DMS79 treated with DMSO at 0.1 percent for 48 hours (cell line): ENCODE results near the gene CR1L.
"Not testable (repeated sequence)": the region's sequence is repeated elsewhere in the genome, so short reads cannot be mapped to it uniquely, and the experiment has no call there.

Experiments
- DNase-seq: peaks from one replicate; lab custom pipeline; 2025; lab: John Stamatoyannopoulos, UW

Gene CR1L

DNA sequence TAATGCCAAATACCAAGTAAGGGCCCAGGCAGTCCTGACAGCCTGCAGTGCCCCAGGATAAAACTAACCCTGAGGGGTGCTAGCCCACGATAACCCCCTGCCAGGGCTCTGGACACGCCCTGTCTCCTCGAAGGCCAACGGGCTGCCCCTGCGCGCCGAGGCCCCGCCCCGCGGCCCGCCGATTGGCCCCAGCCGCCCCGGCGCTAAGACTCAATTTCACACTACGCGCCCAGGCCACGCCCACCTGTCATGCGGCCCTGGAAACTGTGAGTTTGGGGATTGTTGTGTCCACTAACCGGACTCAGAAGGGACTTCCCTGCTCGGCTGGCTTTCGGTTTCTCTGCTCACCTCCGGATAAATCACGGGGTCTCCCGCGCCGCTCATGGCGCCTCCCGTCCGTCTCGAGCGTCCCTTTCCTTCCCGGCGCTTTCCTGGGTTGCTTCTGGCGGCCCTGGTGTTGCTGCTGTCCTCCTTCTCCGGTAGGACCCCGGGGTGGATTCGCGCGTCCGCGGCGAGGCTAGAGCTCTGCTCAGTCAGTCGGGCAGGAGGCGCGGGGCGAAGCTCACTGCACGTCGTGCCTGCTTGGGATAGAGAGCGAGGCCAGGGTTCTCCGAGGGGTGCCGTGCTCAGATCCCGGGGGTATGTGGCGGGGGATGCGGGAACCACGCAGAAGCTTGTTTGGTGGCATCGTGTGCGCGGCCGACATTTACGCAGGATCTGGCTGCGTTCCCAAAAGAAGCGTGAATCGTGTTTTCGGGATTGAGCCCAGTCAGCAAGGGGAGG lies at the start of gene CR1L:
TSS of gene CR1L (plus strand) at position 282 of the 783 bp plus-strand sequence. CDS start at position 383, 101 bp downstream.
- peak; percentile 33 for DNase-seq

GRCh38 chr1:207603777-207604176 lies 41.2 kb upstream of the CR1L start:
- no peak for DNase-seq

DNA sequence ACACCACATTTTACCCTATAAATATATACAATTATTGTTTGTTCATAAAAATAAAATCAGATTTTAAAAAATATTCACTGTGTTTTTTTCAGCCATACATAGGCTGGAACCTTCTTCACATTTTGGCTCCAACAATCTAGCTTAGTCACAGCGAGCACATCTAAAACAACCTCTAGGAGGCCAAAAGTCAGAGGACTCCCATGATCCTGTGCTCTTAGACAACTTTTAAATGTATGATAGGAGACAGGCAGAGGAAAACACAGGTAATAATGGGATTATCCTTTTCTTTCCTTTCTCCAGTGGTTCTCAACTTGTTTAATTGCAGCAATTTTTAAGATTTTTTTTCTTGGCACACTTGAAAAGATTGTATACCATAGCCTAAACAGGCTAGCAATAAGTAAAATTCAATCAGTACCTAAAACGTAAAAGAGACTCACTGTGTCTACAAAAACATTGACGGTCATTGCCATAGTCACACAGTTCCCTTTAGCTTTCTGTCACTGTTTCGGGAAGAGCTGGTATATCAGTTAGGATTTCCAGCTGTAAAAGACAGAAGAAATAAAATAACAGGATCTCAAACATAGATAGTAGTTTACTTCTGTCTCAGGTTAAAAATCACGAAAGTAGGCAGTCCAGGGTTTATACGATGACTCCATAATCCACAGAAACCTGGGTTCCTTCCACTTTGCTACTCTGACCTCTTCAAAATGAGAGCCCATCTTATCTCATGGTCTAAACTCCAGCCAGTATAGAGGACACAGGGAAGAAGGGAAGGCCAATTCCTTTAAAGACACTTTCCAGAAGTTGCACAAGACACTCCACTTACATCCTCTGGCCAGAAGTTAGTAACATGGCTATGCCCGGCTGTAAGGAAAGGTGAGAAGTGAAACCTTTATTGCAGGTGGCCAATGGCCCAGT lies 39.2 kb upstream of the CR1L start:
- DNase-seq: no peak

DNA sequence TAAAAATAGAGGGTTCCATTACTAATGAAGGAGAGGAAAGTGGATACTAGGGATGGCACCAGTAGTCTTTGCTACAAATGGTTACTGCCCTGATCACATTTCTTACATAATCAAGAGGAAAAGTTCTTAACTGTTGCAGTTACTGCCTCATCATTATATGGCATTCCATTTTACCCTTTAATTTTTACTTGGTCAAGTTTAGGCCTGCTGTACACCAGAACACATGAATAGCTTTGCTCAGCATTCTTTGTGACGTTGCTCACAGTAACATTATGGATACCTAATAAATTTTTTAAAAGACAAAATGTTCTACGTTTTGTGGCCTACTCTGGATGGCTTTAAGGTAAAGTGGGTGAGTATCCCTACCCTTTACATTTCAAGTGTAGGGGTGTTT lies 38.6 kb upstream of the CR1L start:
- no peak for DNase-seq

GRCh38 chr1:207612762-207613161 lies 32.2 kb upstream of the CR1L start:
- no peak for DNase-seq

DNA sequence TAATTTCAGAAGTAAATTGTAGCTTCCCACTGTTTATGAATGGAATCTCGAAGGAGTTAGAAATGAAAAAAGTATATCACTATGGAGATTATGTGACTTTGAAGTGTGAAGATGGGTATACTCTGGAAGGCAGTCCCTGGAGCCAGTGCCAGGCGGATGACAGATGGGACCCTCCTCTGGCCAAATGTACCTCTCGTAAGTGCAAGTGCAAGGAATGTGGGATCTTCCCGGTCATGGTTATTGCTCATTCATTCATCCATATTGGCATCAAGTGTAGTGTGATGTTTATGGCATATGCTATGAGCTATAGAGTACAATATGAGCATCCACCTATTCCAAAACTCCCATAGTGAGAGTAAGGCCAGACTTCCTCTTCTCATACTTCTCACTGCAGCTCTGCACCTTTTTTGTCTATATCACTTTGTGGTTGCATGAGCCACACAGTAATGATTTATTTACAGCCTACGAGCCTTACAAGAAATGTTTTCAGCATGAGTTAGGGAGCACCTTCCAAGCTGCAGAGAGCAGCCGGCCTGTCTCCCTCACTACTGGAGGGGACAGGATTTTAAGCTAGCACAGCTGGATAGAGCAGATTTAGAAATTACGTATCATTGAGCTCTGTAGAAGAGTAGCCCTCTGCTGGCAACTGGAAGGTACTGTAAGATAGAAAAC lies 24.9 kb upstream of the CR1L start:
- no peak for DNase-seq

GRCh38 chr1:207620543-207620893 lies 24.4 kb upstream of the CR1L start:
- no peak for DNase-seq

DNA sequence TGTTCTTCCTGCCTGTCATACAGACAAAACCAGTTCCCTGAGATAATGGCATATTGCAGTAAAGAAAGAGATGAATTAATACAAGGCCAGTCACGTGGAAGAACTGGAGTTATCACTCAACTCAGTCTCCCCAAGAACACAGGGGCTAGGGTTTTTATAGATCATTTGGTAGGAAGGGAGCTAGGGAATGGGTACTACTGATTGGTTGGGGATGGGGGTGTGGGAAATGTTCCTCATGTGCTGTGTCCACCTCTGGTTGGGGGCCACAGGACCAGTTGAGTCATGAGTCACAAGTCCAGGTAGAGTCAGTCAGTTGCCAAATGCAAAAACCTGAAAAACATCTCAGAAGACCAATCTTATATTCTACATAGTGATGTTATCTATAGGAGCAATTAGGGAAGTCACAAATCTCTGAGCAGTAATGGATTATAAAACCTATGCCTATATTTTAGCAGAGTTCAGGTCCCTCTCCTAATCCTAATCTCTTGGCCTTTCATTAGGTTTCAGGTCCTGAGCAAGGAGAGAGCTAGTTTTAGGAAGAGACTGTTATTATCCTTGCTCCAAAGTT lies 19.3 kb upstream of the CR1L start:
- not testable (repeated sequence) for DNase-seq

DNA sequence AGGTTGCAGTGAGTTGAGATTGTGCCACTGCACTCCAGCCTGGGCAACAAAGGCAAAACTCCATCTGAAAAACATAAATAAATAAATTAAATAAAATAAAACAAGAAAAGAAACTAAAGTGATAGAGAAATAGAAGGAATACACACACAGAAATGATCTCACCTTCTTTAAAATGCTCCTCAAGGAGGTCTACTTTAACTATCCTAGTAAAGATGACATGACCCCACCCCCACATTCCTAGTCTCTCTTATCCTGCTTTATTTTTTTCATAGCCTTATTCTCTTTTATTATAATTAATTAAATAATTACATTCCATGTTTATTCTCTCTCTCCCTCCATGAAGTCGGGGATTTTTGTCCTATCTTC lies 18.0 kb upstream of the CR1L start:
- DNase-seq: no peak

DNA sequence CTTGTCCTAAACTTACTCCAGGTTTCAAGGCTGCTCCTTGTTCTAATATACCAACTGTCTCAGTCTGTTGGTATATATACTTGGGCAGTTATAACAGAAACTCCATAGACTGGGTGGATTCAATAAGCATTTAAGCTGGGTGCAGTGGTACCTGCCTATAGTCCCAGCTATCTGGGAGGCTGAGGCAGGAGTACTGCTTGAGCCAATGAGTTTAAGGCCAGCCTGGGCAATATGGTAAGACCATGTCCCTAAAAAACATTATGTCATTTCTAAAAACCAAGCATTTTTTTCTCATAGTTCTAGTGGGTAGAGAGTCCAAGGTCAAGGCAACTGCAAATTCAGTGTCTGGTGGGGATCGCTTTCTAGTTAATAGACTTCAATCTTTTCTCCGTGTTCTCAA lies 17.4 kb upstream of the CR1L start:
- DNase-seq: no peak

DNA sequence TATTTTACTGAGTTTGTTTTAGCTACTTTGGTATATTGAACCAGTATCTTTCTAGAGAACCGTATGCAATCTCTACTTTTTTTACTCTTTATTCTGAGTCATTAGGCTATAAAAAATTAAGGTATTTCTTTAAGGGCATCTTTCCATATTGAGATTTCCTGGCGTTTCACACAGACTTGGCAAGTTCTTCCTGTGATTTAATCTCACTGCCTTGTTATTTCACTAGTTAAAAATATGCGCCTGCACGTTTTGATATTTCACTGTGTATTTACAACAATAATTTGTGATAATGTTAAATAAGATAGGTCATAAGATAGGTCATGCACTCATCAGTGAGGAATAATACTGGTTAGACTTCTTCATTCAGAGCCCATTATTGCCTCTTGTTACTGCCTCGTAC lies 16.2 kb upstream of the CR1L start:
- no peak for DNase-seq

DNA sequence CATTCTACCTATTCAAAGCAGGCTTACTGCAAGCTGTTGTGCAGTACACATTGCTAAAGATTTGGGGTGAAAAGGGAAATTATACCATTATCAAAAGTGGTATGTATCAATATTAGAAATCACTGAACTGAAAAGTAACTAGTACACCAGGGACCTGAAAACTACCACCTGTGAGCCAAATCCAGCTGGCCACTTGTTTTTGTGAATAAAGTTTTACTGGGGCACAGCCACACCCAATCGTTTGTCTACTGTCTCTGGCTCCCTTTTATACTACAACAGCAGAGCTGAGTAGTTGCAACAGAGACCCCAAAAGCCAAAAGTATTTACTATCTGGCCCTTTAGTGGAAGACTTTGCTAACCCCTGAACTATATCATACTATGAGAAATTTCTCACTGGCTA lies 13.8 kb upstream of the CR1L start:
- DNase-seq: no peak

GRCh38 chr1:207633226-207633625 lies 11.7 kb upstream of the CR1L start:
- no peak for DNase-seq

DNA sequence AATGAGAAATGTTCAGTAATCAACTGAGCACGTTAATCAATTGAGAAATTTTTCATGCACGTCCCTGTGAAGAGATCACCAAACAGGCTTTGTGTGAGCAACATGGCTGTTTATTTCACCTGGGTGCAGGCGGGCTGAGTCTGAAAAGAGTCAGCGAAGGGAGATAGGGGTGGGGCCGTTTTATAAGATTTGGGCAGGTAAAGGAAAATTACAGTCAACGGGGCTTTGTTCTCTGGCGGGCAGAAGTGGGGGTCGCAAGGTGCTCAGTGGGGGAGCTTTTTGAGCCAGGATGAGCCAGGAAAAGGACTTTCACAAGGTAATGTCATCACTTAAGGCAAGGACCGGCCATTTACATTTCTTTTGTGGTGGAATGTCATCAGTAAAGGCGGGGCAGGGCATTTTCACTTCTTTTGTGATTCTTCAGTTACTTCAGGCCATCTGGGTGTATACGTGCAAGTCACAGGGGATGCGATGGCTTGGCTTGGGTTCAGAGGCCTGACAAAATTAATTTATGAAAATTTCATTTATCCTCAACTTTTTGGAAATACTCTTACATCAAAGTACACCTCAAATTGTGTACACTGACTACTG lies 11.1 kb upstream of the CR1L start:
- DNase-seq: not testable (repeated sequence)

- DNase-seq: not testable (repeated sequence)
These were observed 10.6 kb upstream of the CR1L start for GRCh38 chr1:207634293-207634692.

DNA sequence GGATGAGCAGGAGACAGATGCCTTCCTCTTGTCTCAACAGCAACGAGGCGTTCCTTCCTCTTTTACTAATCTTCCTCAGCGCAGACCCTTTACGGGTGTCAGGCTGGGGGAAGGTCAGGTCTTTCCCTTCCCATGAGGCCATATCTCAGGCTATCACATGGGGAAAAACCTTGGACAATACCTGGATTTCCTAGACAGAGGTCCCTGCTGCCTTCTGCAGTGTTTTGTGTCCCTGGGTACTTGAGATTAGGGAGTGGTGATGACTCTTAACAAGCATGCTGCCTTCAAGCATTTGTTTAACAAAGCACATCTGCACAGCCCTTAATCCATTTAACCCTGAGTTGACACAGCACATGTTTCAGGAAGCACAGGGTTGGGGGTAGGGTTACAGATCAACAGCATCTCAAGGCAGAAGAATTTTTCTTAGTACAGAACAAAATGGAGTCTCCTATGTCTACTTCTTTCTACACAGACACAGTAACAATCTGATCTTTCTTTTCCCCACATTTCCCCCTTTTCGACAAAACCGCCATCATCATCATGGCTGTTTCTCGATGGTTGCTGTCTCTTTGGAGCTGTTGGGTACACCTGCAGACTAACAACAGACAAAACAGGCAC lies 9.3 kb upstream of the CR1L start:
- not testable (repeated sequence) for DNase-seq

GRCh38 chr1:207638487-207639145 lies 6.3 kb upstream of the CR1L start:
- not testable (repeated sequence) for DNase-seq

- not testable (repeated sequence) for DNase-seq
These were observed 5.6 kb upstream of the CR1L start for GRCh38 chr1:207639362-207639761.

DNA sequence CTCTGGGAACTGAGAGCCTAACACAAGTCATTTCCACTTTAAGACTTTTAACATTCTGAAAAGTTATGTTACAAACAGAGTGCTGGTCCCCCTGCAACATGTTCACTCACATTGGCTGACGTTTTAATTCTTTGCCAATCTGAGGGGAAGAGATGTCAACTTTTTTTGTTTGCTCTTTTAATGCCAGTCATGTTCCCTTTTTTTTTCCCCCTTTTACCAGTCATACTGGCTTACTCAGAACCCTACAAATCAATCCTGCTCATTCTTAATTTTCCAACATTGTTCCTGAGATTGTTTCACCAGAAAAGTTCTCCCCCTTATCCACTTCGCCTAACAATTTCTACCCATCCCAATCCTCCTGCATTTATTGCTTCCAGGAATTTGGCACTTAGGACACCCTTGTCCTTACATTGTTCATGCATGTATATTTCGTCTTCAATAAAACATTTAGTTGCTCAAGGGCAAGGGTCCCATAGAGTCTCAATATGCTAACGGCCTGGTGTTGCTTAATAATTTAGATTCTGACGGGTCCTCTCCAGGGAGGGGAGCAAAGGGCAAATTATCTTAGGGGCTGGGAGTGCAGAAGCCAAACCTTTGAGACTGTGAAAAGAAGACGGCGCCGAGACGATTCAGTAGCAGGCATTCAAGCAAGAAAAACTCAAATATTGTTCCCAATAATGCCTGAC lies 624 bp upstream of the CR1L start:
- DNase-seq: no peak

GRCh38 chr1:207645635-207646081 lies 725 bp downstream of the CR1L start:
- DNase-seq: no peak
